Fibroblast of lung (primary cell): ENCODE results near the gene MRPL49.

Experiments
- EZH2 ChIP-seq: IDR thresholded peaks from 2 replicates; pipeline ENCODE4 v1.5.1; 2012; ENCODE audit warnings: low read length, control low read depth, mild to moderate bottlenecking; ENCODE audit errors: missing control alignments
- TF ChIP-seq, protein P1 (sequence below), 2 donors: IDR thresholded peaks in 1 of 2; conservative IDR thresholded peaks in 1 of 2; 1 replicate in 1 of 2; 2 replicates in 1 of 2; pipeline ENCODE4 v1.5.1; 2011 to 2012; ENCODE audit warnings: low read length in 2 of 2, control low read depth in 1 of 2, inconsistent platforms in 1 of 2, low read depth in 1 of 2, mild to moderate bottlenecking in 1 of 2

DNA sequence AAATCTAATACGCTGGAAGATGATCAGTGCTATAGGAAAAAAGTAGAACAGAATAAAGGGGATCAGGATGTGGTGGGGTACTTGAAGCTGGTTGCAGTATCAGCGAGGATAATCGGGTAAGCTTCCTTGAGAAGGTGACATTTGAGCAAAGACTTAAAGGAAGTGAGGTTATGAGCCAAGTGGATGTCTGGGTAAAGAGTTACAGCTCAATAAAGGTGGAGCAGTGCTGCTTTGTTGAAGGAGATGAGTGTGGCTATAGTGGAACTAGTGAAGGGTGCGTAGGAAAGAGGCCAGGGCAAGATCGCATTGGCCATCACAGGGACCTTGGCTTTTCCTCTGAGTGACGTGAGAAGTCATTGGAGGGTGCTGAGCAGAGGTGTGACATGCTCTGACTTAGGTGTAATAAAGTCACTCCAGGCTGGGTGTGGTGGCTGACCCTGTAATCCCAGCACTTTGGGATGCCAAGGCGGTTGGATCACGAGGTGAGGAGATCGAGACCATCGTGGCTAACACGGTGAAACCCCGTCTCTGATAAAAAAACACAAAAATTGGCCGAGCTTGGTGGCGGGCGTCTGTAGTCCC lies 14.5 kb downstream of the MRPL49 start:
- TF ChIP-seq EZH2 = no peak
- TF ChIP-seq, protein P1, sequence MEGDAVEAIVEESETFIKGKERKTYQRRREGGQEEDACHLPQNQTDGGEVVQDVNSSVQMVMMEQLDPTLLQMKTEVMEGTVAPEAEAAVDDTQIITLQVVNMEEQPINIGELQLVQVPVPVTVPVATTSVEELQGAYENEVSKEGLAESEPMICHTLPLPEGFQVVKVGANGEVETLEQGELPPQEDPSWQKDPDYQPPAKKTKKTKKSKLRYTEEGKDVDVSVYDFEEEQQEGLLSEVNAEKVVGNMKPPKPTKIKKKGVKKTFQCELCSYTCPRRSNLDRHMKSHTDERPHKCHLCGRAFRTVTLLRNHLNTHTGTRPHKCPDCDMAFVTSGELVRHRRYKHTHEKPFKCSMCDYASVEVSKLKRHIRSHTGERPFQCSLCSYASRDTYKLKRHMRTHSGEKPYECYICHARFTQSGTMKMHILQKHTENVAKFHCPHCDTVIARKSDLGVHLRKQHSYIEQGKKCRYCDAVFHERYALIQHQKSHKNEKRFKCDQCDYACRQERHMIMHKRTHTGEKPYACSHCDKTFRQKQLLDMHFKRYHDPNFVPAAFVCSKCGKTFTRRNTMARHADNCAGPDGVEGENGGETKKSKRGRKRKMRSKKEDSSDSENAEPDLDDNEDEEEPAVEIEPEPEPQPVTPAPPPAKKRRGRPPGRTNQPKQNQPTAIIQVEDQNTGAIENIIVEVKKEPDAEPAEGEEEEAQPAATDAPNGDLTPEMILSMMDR (conservative IDR thresholded peaks at IDR 0.05 in 1 of 2, IDR thresholded peaks at IDR 0.05 in 1 of 2; ENCODE audit: low read depth in 1 of 2, low read length in 2 of 2) = no peak
